NCI-H2171 (cell line): ENCODE measurements around the gene AQP6.
A peak's percentile ranks its signal among the peaks of the same experiment; 100 is the strongest.

ENCODE experiments used
- DNase-seq: peaks from one replicate; lab custom pipeline; 2025; lab: John Stamatoyannopoulos, UW

AQP6 gene

GRCh38 chr12:49998453-49998852 is 25.7 kb downstream of the AQP6 start:
- DNase-seq: no peak

- DNase-seq: no peak
Observed at GRCh38 chr12:50003595-50003994, 30.8 kb downstream of the AQP6 start.

GRCh38 chr12:50004696-50005095 is 31.9 kb downstream of the AQP6 start:
- DNase-seq: no peak

- DNase-seq: no peak
Observed at GRCh38 chr12:50005175-50005574, 32.4 kb downstream of the AQP6 start.

GRCh38 chr12:50006280-50006679 is 33.5 kb downstream of the AQP6 start:
- no peak for DNase-seq

- peak; percentile 81 for DNase-seq
Observed at GRCh38 chr12:50006754-50007442, 34.2 kb downstream of the AQP6 start.

- DNase-seq: no peak
Observed at GRCh38 chr12:50013361-50014147, 40.8 kb downstream of the AQP6 start.

- no peak for DNase-seq
Observed at GRCh38 chr12:50014342-50014741, 41.6 kb downstream of the AQP6 start.

GRCh38 chr12:50016501-50017475 is 44.0 kb downstream of the AQP6 start:
- DNase-seq: no peak

- no peak for DNase-seq
Observed at GRCh38 chr12:50017641-50018040, 44.9 kb downstream of the AQP6 start.

GRCh38 chr12:50018154-50018553 is 45.4 kb downstream of the AQP6 start:
- no peak for DNase-seq

- no peak for DNase-seq
Observed at GRCh38 chr12:50018968-50019367, 46.2 kb downstream of the AQP6 start.

- no peak for DNase-seq
Observed at GRCh38 chr12:50019524-50019923, 46.8 kb downstream of the AQP6 start.

- no peak for DNase-seq
Observed at GRCh38 chr12:50021031-50021430, 48.3 kb downstream of the AQP6 start.

- DNase-seq: no peak
Observed at GRCh38 chr12:50022903-50023302, 50.2 kb downstream of the AQP6 start.

GRCh38 chr12:50024227-50024626 is 51.5 kb downstream of the AQP6 start:
- DNase-seq: no peak

- DNase-seq: no peak
Observed at GRCh38 chr12:50024805-50025186, 52.0 kb downstream of the AQP6 start.

GRCh38 chr12:50025187-50026059 is 52.7 kb downstream of the AQP6 start, which contains the start of gene RACGAP1:
RACGAP1 (minus strand) TSS chr12:50025494; CDS start chr12:50016715, 8,779 bp downstream.
- peak; percentile 98 for DNase-seq

GRCh38 chr12:50026691-50027090 is 53.9 kb downstream of the AQP6 start:
- no peak for DNase-seq
